Stimulated activated CD4-positive, alpha-beta T cell treated with anti-CD3 and anti-CD28 coated beads, Interleukin-1b, Interleukin-23, amount 100 ng/mL, for 1 hour (primary cell): Measurements from ENCODE around the gene KCNJ2.

Source experiments
- DNase-seq, 2 donors: peaks; one replicate each; pipeline ENCODE4 v3.0.0-alpha.2; 2020; ENCODE audit warnings: low read depth in 2 of 2

KCNJ2 gene

GRCh38 chr17:70202840-70203239 lies 33.5 kb downstream of the KCNJ2 start:
- no peak for DNase-seq

- DNase-seq: no peak
Measured at GRCh38 chr17:70204431-70204830, 35.1 kb downstream of the KCNJ2 start.

GRCh38 chr17:70205401-70205800 lies 36.1 kb downstream of the KCNJ2 start:
- DNase-seq: no peak

- DNase-seq: no peak
Measured at GRCh38 chr17:70206361-70207010, 37.2 kb downstream of the KCNJ2 start.

GRCh38 chr17:70207184-70207583 lies 37.9 kb downstream of the KCNJ2 start:
- no peak for DNase-seq

GRCh38 chr17:70208080-70208794 lies 38.9 kb downstream of the KCNJ2 start:
- no peak for DNase-seq

- no peak for DNase-seq
Measured at GRCh38 chr17:70208825-70209555, 39.7 kb downstream of the KCNJ2 start.

GRCh38 chr17:70215656-70216055 lies 46.3 kb downstream of the KCNJ2 start:
- DNase-seq: no peak

- DNase-seq: no peak
Measured at GRCh38 chr17:70217571-70217970, 48.2 kb downstream of the KCNJ2 start.

GRCh38 chr17:70225276-70225675 lies 55.9 kb downstream of the KCNJ2 start:
- DNase-seq: no peak
